T-cell (primary cell): Measurements from ENCODE around the gene RPS29. TPM values are rescaled to one million over a fixed set of nuclear protein-coding genes. Genes with fewer than 3 reads are reported as not detected.

Source experiments
- ATAC-seq, 4 experiments: fragments of 200-7000 bp in 3 of 4; fragments of 150-1000 bp in 1 of 4; cut with Tn5 transposase; replicated peaks in 1 of 4; 1 replicate in 3 of 4; 2 replicates in 1 of 4; pipeline ENCODE4 v1.10.0; 2021; ENCODE audit warnings: moderate library complexity in 3 of 4, mild to moderate bottlenecking in 2 of 4, moderate number of reproducible peaks in 1 of 4
- CTCF ChIA-PET, 2 donors: fragments of 300-600 bp; sonication (Branson Sonifier 250); formaldehyde crosslinking; loops; one replicate each; lab custom pipeline; 2022; ENCODE audit warnings: antibody characterized with exemption in 2 of 2; lab: Charles Lee
- POLR2A ChIA-PET, 2 donors: fragments of 300-600 bp; sonication (Branson Sonifier 250); formaldehyde crosslinking; loops; one replicate each; lab custom pipeline; 2022; ENCODE audit warnings: antibody characterized with exemption in 2 of 2; lab: Charles Lee
- DNase-seq, 35 experiments: peaks; one replicate each; pipeline versions ENCODE4 v3.0.0 to v3.0.0-alpha.2; 2013 to 2023
- H3K27ac ChIP-seq: one replicate; pipeline ENCODE4 v1.5.1; 2013; ENCODE audit warnings: low read length
- H3K27me3 ChIP-seq, 2 experiments: replicated peaks in 1 of 2; 1 replicate in 1 of 2; 2 replicates in 1 of 2; pipeline versions ENCODE4 v1.6.1 to v1.7.0; 2013; ENCODE audit warnings: low read length in 1 of 2, mixed read lengths in 1 of 2; ENCODE audit not compliant: control insufficient read depth in 2 of 2, insufficient read depth in 2 of 2; ENCODE audit errors: extremely low read depth in 1 of 2
- H3K36me3 ChIP-seq, 2 donors: 1 replicate in 1 of 2; 2 replicates in 1 of 2; pipeline versions ENCODE4 v1.6.1 to v1.7.0; 2013; ENCODE audit warnings: low read length in 1 of 2; ENCODE audit not compliant: control insufficient read depth in 2 of 2, insufficient read depth in 1 of 2; ENCODE audit errors: extremely low read depth in 1 of 2
- H3K4me1 ChIP-seq, 2 experiments: 1 replicate in 1 of 2; 2 replicates in 1 of 2; pipeline versions ENCODE4 v1.6.1 to v1.7.0; 2013; ENCODE audit warnings: low read length in 2 of 2, mixed read lengths in 1 of 2; ENCODE audit not compliant: insufficient read depth in 2 of 2, control insufficient read depth in 1 of 2; ENCODE audit errors: extremely low read depth in 1 of 2
- H3K4me3 ChIP-seq, 2 donors: 1 replicate in 1 of 2; 2 replicates in 1 of 2; pipeline versions ENCODE4 v1.5.1 to v1.7.0; 2013; ENCODE audit warnings: mild to moderate bottlenecking in 2 of 2, low read length in 1 of 2, moderate library complexity in 1 of 2; ENCODE audit not compliant: control insufficient read depth in 1 of 2; ENCODE audit errors: extremely low read depth in 1 of 2
- H3K9me3 ChIP-seq: 2 replicates; pipeline ENCODE4 v1.7.0; 2013
- H3K27ac Mint-ChIP-seq, 2 donors: one replicate each; pipeline ENCODE4 v1.8.0; 2020 to 2021; ENCODE audit warnings: mild to moderate bottlenecking in 2 of 2, mixed read lengths in 2 of 2
- H3K27me3 Mint-ChIP-seq, 2 donors: one replicate each; pipeline ENCODE4 v1.8.0; 2021 to 2022; ENCODE audit warnings: mixed read lengths in 2 of 2
- H3K36me3 Mint-ChIP-seq: one replicate; pipeline ENCODE4 v1.8.0; 2021; ENCODE audit warnings: mixed read lengths
- H3K4me1 Mint-ChIP-seq, 3 donors: one replicate each; pipeline ENCODE4 v1.8.0; 2020 to 2022; ENCODE audit warnings: mixed read lengths in 3 of 3, mild to moderate bottlenecking in 1 of 3
- H3K4me3 Mint-ChIP-seq, 3 donors: one replicate each; pipeline ENCODE4 v1.8.0; 2020 to 2022; ENCODE audit warnings: mild to moderate bottlenecking in 3 of 3, mixed read lengths in 3 of 3, moderate library complexity in 3 of 3
- H3K9me3 Mint-ChIP-seq, 3 donors: one replicate each; pipeline ENCODE4 v1.8.0; 2020 to 2022; ENCODE audit warnings: mixed read lengths in 3 of 3
- WGBS: methylation state at CpG from one replicate; pipeline ENCODE4 v1.1.5; 2013; ENCODE audit warnings: missing lambda C conversion rate; ENCODE audit not compliant: insufficient coverage; 5-methylcytosine and 5-hydroxymethylcytosine counted together
- total RNA-seq, 35 experiments: library from RNA in 6 of 35; stranded (reverse) in 6 of 35; fragments of 120-200 nt in 1 of 35; gene quantifications; one replicate each; pipeline versions ENCODE4 v1.2.1 to v1.2.4 and lab custom pipeline; 2013 to 2026

RPS29 gene
- total RNA-seq, 5 donors from 2014 or later (not counting 1 experiment from before 2014, with no cell fraction given): 3,720 to 4,554 (median 3,981) TPM

- POLR2A ChIA-PET: interaction anchor here in 1 of 2 donors (0.6 kb wide), 1 partner anchor 271 kb away, joined by 3 read pairs; no protein-coding TSS in a partner anchor
Observed at GRCh38 chr14:49582113-49582977, 3.8 kb downstream of the RPS29 start.

GRCh38 chr14:49581209-49582112, 4.7 kb downstream of the RPS29 start:
- no peak for ATAC-seq
- Mint-ChIP-seq H3K27me3 (peaks cover 2 to 3% of the 10 kb centered on the region in 2 donors), H3K4me1 (peaks cover 66 to 68% (median 68%) of the 10 kb centered on the region in 3 donors), H3K27ac (peak overlapping the region; percentile 11 to 48), H3K36me3 (peaks cover 45% of the 10 kb centered on the region), H3K9me3 (no peaks in the 10 kb centered on the region), H3K4me3 (peak overlapping the region in 1 of 3 donors; percentile 98)
- Histone ChIP-seq H3K4me3 (no peak overlapping the region), H3K27ac (no peak overlapping the region), H3K4me1 (peaks cover 6 to 31% of the 10 kb centered on the region in 2 experiments), H3K9me3 (no peaks in the 10 kb centered on the region), H3K27me3 (no peaks in the 10 kb centered on the region), H3K36me3 (peaks cover 0 to 40% of the 10 kb centered on the region in 2 donors)
- ChIA-PET CTCF (interaction anchor here in 1 of 2 donors (0.6 kb wide), 1 partner anchor 1147 kb away, joined by 6 read pairs; no protein-coding TSS in a partner anchor), POLR2A (interaction anchor here (0.6 to 0.7 kb wide), 4 partner anchors 40 to 272 kb away, joined by 3 to 8 read pairs (median 4); no protein-coding TSS in a partner anchor)
- 96% methylated on average over 3 of the region's 9 CpGs for WGBS
- DNase-seq: no peak

More at GRCh38 chr14:49582113-49582977, 3.8 kb downstream of the RPS29 start:
- Histone ChIP-seq H3K4me3 (no peak overlapping the region), H3K9me3 (no peaks in the 10 kb centered on the region), H3K27me3 (no peaks in the 10 kb centered on the region), H3K36me3 (peaks cover 0 to 34% of the 10 kb centered on the region in 2 donors), H3K27ac (no peak overlapping the region), H3K4me1 (peaks cover 6 to 31% of the 10 kb centered on the region in 2 experiments)
- peaks cover 38% of the 10 kb centered on the region for H3K36me3 Mint-ChIP-seq
- no peaks in the 10 kb centered on the region for H3K9me3 Mint-ChIP-seq
- no peak for ATAC-seq
- peaks cover 2 to 3% of the 10 kb centered on the region in 2 donors for H3K27me3 Mint-ChIP-seq
- CTCF ChIA-PET: no interaction called here
- peak overlapping the region in 2 of 3 donors; percentile 4 to 98 for H3K4me3 Mint-ChIP-seq
- H3K27ac Mint-ChIP-seq: peak overlapping the region; percentile 48
- peaks cover 68 to 74% (median 72%) of the 10 kb centered on the region in 3 donors for H3K4me1 Mint-ChIP-seq
- 78% methylated on average over 3 of the region's 4 CpGs for WGBS
- no peak for DNase-seq

GRCh38 chr14:49579841-49580240, 6.3 kb downstream of the RPS29 start:
- H3K9me3 Mint-ChIP-seq: no peaks in the 10 kb centered on the region
- H3K27ac ChIP-seq: no peak overlapping the region
- no peak overlapping the region for H3K27ac Mint-ChIP-seq
- 100% methylated on average over 1 of the region's 2 CpGs for whole genome bisulfite sequencing
- H3K36me3 ChIP-seq: peaks cover 0 to 51% of the 10 kb centered on the region in 2 donors
- ChIA-PET CTCF (no interaction called here), POLR2A (no interaction called here)
- peaks cover 6 to 25% of the 10 kb centered on the region in 2 experiments for H3K4me1 ChIP-seq
- no peak for ATAC-seq
- peaks cover 48% of the 10 kb centered on the region for H3K36me3 Mint-ChIP-seq
- no peaks in the 10 kb centered on the region for H3K9me3 ChIP-seq
- H3K4me1 Mint-ChIP-seq: peaks cover 55 to 62% (median 59%) of the 10 kb centered on the region in 3 donors
- no peak overlapping the region for H3K4me3 Mint-ChIP-seq
- no peak for DNase-seq
- H3K4me3 ChIP-seq: no peak overlapping the region
- no peaks in the 10 kb centered on the region for H3K27me3 ChIP-seq
- no peaks in the 10 kb centered on the region for H3K27me3 Mint-ChIP-seq

- DNase-seq: no peak
- no peak overlapping the region for H3K4me3 ChIP-seq
- H3K36me3 ChIP-seq: peaks cover 0 to 36% of the 10 kb centered on the region in 2 donors
- H3K9me3 Mint-ChIP-seq: no peaks in the 10 kb centered on the region
- H3K36me3 Mint-ChIP-seq: peaks cover 50% of the 10 kb centered on the region
- H3K27ac Mint-ChIP-seq: peak overlapping the region in 1 of 2 donors; percentile 61
- no CpG with 5 or more reads among the region's 1 CpG for WGBS
- no peak for ATAC-seq
- CTCF ChIA-PET: interaction anchor here in 1 of 2 donors (0.7 kb wide), 1 partner anchor 699 kb away, joined by 4 read pairs; no protein-coding TSS in a partner anchor
- H3K4me1 ChIP-seq: peaks cover 0 to 12% of the 10 kb centered on the region in 2 experiments
- peaks cover 41 to 45% (median 42%) of the 10 kb centered on the region in 3 donors for H3K4me1 Mint-ChIP-seq
- H3K27me3 ChIP-seq: no peaks in the 10 kb centered on the region
- no peak overlapping the region for H3K27ac ChIP-seq
- H3K9me3 ChIP-seq: no peaks in the 10 kb centered on the region
- POLR2A ChIA-PET: interaction anchor here (0.7 kb wide), 2 partner anchors 11 to 1051 kb away, joined by 3 to 4 read pairs; no protein-coding TSS in a partner anchor
- no peak overlapping the region for H3K4me3 Mint-ChIP-seq
- H3K27me3 Mint-ChIP-seq: no peaks in the 10 kb centered on the region
Observed at GRCh38 chr14:49578141-49578540, 8.0 kb downstream of the RPS29 start.

GRCh38 chr14:49574038-49574437, 12.1 kb downstream of the RPS29 start:
- H3K4me1 Mint-ChIP-seq: peaks cover 9 to 14% (median 11%) of the 10 kb centered on the region in 3 donors
- no CpG with 5 or more reads among the region's 5 CpGs for WGBS
- no peaks in the 10 kb centered on the region for H3K27me3 Mint-ChIP-seq
- ATAC-seq (no peak), DNase-seq (no peak)
- H3K4me3 ChIP-seq: no peak overlapping the region
- H3K27ac Mint-ChIP-seq: no peak overlapping the region
- no peak overlapping the region for H3K27ac ChIP-seq
- peaks cover 0 to 8% (median 5%) of the 10 kb centered on the region in 3 donors for H3K9me3 Mint-ChIP-seq
- no peaks in the 10 kb centered on the region for H3K4me1 ChIP-seq
- H3K4me3 Mint-ChIP-seq: no peak overlapping the region
- CTCF ChIA-PET: interaction anchor here in 1 of 2 donors (1.2 kb wide), 1 partner anchor 11 kb away, joined by 6 read pairs; no protein-coding TSS in a partner anchor
- POLR2A ChIA-PET: interaction anchor here in 1 of 2 donors (0.6 kb wide), 1 partner anchor 792 kb away, joined by 4 read pairs; no protein-coding TSS in a partner anchor
- no peaks in the 10 kb centered on the region for H3K27me3 ChIP-seq
- H3K36me3 Mint-ChIP-seq: peaks cover 68% of the 10 kb centered on the region
- H3K36me3 ChIP-seq: peaks cover 0 to 23% of the 10 kb centered on the region in 2 donors
- peaks cover 2% of the 10 kb centered on the region for H3K9me3 ChIP-seq
